B cell (primary cell): ENCODE measurements around the gene NEGR1.

Experiments
- EZH2 ChIP-seq: IDR thresholded peaks from 2 replicates; pipeline ENCODE4 v1.6.1; 2012; ENCODE audit warnings: borderline replicate concordance, low read depth, mild to moderate bottlenecking, moderate library complexity, low read length; ENCODE audit not compliant: insufficient read depth, poor library complexity, severe bottlenecking
- TF ChIP-seq, protein P1 (sequence below): fragments of 200-600 bp; IDR thresholded peaks from one replicate; pipeline ENCODE4 v1.8.0; 2022; ENCODE audit warnings: antibody characterized with exemption, mild to moderate bottlenecking

- TF ChIP-seq, protein P1, sequence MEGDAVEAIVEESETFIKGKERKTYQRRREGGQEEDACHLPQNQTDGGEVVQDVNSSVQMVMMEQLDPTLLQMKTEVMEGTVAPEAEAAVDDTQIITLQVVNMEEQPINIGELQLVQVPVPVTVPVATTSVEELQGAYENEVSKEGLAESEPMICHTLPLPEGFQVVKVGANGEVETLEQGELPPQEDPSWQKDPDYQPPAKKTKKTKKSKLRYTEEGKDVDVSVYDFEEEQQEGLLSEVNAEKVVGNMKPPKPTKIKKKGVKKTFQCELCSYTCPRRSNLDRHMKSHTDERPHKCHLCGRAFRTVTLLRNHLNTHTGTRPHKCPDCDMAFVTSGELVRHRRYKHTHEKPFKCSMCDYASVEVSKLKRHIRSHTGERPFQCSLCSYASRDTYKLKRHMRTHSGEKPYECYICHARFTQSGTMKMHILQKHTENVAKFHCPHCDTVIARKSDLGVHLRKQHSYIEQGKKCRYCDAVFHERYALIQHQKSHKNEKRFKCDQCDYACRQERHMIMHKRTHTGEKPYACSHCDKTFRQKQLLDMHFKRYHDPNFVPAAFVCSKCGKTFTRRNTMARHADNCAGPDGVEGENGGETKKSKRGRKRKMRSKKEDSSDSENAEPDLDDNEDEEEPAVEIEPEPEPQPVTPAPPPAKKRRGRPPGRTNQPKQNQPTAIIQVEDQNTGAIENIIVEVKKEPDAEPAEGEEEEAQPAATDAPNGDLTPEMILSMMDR = no peak
- no peak for TF ChIP-seq EZH2
These were observed at the start of gene NEGR1 for GRCh38 chr1:72282271-72283021.
